ENCODE data around the gene TYRO3.

Gene TYRO3

DNA sequence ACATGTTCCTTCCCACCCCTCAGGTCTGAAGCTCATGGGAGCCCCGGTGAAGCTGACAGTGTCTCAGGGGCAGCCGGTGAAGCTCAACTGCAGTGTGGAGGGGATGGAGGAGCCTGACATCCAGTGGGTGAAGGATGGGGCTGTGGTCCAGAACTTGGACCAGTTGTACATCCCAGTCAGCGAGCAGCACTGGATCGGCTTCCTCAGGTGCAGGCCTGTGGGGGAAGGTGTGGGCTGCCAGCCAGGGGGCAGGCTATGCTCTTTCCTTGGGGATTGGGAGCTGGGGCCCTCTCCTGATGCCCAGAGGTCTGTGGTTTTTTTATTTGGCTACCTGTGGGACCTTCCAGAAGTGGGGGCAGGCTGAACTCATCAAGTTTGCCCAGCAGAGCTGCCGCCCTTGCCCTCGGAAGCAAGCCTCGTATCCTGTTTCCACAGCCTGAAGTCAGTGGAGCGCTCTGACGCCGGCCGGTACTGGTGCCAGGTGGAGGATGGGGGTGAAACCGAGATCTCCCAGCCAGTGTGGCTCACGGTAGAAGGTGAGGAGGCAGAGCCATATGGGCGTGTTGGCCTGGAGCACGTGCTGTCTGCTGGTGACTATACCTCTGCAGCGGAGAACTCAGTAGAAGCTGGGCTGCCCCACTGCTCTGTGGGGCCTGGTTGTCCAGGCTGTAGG lies 2.2 kb downstream of the TYRO3 start:
- TF ChIP-seq, protein P1, sequence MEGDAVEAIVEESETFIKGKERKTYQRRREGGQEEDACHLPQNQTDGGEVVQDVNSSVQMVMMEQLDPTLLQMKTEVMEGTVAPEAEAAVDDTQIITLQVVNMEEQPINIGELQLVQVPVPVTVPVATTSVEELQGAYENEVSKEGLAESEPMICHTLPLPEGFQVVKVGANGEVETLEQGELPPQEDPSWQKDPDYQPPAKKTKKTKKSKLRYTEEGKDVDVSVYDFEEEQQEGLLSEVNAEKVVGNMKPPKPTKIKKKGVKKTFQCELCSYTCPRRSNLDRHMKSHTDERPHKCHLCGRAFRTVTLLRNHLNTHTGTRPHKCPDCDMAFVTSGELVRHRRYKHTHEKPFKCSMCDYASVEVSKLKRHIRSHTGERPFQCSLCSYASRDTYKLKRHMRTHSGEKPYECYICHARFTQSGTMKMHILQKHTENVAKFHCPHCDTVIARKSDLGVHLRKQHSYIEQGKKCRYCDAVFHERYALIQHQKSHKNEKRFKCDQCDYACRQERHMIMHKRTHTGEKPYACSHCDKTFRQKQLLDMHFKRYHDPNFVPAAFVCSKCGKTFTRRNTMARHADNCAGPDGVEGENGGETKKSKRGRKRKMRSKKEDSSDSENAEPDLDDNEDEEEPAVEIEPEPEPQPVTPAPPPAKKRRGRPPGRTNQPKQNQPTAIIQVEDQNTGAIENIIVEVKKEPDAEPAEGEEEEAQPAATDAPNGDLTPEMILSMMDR (IDR thresholded peaks at IDR 0.05; ENCODE audit: borderline replicate concordance, insufficient read depth, low read depth, low read length), result no peak
- H3K4me3 ChIP-seq (ENCODE audit: low read depth, low read length), result no peak overlapping the region

DNA sequence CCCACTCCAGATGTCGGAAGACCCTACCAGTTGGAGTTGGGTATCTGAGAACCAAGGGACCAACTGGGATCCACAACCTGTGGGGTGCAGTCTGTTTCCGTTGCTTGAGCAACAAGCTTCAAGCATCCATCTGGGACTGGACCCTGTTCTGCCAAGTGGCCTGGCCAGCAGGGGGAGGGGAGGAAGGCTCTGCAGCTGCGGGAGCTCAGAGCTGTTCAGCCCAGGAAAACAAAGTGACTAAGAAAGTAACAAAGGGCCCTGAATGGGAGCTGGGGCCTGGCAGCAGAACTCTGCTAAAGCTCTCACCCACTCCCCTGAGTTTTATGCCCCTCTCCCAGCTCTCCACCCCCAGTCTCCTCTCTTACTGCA lies 2.7 kb downstream of the TYRO3 start:
- TF ChIP-seq, protein P1 (IDR thresholded peaks at IDR 0.05; ENCODE audit: borderline replicate concordance, insufficient read depth, low read depth, low read length), result no peak
- H3K4me3 ChIP-seq (ENCODE audit: low read depth, low read length), result no peak overlapping the region

DNA sequence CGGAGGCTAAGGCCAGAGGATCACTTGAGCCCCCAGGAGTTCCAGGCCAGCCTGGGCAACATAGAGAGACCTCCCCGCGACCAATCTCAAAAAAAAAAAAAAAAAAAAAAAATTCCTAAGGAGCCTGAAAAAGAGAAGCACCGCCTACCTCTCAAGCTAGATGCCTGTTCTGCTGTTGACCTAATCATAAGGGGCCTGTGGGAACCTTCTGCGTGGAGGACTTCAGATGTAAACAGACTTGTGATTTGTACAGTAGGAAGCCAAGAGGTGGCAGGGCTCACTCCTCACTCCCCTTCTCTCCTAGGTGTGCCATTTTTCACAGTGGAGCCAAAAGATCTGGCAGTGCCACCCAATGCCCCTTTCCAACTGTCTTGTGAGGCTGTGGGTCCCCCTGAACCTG lies 3.2 kb downstream of the TYRO3 start:
- TF ChIP-seq, protein P1 (IDR thresholded peaks at IDR 0.05; ENCODE audit: borderline replicate concordance, insufficient read depth, low read depth, low read length), result no peak
- no peak overlapping the region for H3K4me3 ChIP-seq (ENCODE audit: low read depth, low read length)

DNA sequence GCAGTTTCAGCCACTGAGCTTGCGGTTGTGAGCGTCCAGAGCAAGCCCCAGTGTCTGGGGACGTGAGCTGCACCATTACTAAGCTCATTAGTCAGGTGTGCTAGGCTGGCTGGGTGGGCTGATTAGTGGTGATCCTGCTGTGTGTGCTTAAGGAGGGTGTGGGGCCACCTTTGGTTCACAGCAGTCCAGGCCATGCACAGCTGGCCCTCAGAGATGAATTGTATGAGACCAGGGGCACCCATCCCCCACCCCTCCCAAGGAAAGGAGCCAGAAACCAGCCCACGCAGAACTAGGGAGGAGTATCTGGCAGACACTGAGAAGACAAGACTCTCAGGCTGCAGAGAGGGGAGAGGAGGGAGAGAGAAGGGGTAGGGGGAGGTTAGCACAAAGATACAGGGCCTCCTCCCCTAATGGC lies 3.8 kb downstream of the TYRO3 start:
- TF ChIP-seq, protein P1 (IDR thresholded peaks at IDR 0.05; ENCODE audit: borderline replicate concordance, insufficient read depth, low read depth, low read length), result no peak
- no peak overlapping the region for H3K4me3 ChIP-seq (ENCODE audit: low read depth, low read length)

DNA sequence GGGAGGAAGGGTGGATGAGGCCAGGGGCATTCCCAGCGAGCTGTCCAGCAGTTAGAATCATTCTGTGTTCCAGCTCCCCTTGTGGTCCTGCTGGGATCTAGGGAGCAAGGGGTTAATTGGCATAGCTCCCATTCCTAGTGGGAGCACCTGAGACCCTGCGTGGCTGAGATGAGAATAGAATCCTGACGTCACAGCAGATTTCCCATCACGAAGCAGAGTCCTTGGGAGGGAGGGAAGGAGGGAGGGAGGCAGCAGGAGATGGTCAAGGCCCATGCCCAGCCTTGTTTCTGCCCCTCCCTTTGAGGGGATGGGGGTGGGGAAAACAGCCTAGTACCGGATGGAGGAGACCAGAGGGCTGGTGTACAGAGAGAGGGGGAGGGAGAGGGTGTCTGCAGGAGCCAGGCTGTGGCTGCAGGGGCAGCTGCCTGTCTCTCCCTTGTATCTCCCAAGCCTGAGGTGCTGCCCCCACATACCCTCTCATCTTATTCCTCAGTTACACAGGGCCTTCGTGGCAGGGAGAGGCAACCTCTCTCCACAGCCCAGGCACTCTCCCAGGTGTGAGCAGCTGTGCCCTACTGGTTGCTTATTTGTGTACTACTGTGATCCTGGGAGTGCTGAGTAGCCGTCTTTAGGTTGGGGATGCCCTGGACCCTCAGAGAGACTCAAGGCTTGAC lies 5.4 kb downstream of the TYRO3 start:
- no peak overlapping the region for H3K4me3 ChIP-seq (ENCODE audit: low read depth, low read length)

DNA sequence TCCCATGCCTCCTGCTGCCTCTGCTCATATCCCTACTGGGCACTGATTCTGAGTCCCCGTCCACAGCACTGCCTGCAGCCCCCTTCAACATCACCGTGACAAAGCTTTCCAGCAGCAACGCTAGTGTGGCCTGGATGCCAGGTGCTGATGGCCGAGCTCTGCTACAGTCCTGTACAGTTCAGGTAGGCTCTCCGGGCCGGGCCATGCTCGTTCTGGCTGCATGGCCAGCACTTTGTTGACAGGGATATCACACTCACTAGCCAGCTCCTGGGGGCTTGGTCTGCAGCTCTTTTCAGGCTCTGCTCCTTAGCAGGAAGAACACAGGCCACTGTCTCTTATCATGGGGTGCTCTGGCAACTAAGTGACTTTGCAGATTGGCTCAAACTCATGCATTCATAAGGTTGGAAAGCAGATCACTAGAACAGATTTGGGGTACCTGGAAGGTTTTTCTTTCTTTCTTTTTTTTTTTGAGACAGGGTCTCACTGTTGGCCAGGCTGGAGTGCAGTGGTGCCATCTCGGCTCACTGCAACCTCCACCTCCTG lies 6.0 kb downstream of the TYRO3 start:
- H3K4me3 ChIP-seq (ENCODE audit: low read depth, low read length), result no peak overlapping the region
- TF ChIP-seq, protein P1 (IDR thresholded peaks at IDR 0.05; ENCODE audit: borderline replicate concordance, insufficient read depth, low read depth, low read length), result no peak

More for the DNA sequence above, 5.4 kb downstream of the TYRO3 start:
- TF ChIP-seq, protein P1 (IDR thresholded peaks at IDR 0.05; ENCODE audit: borderline replicate concordance, insufficient read depth, low read depth, low read length), result no peak

DNA sequence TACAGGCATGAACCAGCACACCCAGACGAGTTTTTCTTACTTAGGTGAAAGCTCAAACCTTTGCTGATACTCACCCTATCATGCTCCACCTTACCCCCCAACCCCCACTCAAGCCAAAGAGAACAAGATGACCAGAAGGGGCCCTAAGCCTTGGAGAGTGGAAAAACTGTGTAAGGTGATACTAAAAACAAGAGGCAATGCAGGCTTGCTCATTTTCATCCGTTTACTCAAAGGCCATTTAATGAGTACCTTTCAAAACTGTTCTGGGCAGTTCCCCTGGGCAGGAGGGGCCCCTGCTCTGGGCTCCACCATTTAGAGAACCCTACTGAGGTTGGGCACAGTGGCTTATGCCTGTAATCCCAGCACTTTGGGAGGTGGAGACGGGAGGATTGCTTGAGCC lies 6.7 kb downstream of the TYRO3 start:
- TF ChIP-seq, protein P1 (IDR thresholded peaks at IDR 0.05; ENCODE audit: borderline replicate concordance, insufficient read depth, low read depth, low read length), result no peak
- no peak overlapping the region for H3K4me3 ChIP-seq (ENCODE audit: low read depth, low read length)
